ENCODE results near the gene ARHGAP26.

ARHGAP26 gene

DNA sequence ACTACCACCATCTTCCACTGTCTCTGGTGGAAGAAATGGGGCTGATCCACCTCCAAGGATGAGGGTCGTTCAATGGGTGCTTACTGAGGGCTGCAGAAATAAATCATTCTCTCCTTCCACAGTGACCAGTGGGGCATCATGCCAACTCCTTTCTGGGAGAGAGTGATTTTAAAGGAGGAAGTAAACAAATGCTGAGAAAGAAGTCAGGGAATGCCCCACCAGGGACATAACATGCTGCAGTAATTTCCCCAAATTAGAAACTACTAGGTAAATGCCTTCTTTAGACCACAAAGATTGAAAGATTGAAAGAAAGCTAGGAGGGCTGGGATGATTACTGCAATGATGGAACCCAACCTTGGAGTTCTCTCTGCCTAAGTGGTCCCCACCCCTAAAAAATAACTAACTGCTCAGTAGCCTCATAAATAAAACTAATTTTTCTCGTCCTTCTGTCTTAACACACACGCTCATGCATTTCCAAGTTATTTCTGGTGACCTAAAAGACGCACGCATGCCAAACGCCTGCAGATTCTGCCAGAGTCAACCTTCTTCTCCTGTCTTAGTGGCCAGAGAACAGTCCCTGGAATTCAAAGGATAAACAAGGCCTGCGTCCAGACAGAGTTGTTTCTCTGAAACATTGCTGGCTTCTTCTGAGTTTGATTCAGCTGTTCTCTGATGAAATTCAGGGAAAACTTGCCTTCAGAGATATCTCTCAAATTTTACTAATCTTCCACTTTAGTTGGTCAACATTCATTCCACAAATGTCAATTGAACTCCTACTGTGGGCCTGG is 383.3 kb downstream of the ARHGAP26 start:
- no peak for DNase-seq

DNA sequence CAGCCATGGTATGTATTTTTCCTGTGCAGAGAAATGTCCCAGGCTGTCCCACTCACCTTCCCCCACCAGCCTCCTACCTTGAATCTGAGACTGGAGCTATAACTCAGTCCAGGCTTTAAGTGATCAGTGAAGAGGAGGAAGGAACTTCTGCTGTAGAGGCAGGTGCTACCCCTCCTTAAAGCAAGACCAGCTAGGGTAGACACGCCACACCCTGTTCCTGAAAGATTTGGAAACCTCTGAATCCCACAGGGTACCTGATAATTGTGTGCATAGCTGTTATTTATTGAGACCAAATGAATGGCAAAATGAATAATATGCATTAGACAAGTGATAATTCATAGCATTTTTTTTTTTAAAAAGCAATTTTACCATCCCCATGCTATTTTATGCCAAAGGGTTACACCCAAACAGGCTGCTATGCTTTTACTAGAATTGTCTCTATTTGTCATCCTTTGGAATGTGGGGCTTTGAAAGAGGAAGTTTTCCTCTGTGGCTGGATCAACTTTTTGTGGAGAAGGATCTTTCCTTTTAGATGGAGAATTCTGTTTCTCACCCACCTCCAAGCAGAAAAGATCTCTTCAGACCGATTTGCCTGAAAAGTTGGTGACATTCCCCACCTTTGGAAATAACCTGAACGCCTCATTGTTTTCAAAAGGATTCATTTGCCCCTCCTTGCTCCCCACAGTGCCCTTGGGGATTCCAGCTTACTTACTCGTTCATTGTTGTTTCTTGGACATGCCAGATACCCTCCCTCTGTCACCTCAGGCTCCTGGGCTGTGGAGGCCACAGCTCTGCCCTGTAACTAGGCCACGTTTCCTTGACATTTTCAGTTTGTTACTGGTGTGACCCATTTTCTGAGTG is 384.6 kb downstream of the ARHGAP26 start:
- DNase-seq: no peak

DNA sequence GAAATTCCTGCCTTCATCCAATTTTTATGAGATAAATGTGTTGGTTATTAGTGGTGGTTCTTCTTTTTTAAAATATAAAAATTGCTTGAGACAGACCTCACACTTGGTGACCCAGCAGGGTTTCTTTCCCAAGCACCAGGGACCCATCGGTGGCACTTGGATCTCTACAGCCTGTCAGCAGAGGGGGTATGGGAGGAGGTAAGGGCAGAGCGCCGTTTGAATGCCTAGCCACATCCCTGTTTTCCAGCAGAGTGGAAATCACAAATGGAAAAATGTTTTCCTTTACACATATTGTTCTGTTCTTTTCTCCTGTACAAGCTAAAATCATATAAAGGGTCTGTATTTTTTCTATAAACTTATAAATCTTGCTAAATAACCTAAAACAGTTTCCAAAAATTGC is 385.3 kb downstream of the ARHGAP26 start:
- DNase-seq: no peak

DNA sequence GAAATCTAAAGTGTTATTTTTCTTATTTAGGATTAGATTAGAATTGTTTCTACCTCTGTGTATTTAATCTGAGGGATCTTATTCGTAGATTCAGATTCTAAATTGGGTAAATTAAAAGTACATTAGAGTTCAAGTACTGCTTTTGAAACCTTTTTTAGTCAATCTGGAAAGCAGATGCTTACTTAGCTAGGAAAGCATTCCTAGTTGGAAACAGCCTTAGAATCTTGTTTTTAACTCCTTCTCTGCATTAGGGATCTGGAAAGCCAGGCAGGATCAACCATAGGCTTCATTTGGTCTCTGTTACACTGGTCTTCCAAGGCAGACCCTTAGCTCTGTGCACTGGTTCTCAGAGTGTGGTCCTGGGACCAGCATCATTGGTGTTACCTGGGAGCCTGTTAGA is 385.9 kb downstream of the ARHGAP26 start:
- DNase-seq: no peak

DNA sequence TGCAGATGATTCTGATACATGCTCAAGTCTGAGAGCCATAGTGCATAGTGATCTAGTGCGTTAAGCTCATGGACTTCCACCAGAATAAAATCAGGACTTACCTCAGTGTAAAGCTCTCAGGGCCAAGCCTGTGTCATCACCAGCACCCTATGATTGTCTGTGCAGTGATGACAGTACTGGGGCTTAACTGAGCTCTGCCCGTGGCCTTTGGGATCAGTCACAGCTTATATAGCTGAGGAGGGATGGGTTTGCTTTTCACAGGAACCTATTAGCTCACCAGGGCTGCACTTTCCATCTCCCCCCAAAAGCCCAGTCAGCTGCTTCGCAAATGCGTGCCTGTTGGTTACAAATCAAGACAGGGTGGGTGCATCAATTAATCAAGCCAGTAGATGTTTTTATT is 386.4 kb downstream of the ARHGAP26 start:
- DNase-seq: no peak

DNA sequence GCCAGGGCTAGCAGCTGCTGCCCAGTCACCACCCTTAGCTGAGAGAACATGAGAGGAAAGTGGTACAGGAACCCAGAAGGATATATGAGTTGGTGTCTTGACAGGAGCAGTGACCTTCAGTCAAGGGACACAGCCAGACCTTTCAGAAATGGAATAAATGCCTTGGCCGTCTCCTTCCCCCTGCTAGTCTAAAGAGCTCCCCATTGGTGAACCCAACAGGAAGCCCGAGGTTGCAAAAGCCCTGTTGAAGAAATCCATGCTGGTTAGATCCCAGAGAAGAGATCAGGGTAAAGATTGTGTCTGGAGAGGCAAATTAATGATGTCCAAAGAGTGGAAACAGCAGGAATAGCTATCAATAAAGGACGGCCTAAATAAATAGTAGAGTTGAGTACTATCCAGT is 388.9 kb downstream of the ARHGAP26 start:
- DNase-seq: no peak

DNA sequence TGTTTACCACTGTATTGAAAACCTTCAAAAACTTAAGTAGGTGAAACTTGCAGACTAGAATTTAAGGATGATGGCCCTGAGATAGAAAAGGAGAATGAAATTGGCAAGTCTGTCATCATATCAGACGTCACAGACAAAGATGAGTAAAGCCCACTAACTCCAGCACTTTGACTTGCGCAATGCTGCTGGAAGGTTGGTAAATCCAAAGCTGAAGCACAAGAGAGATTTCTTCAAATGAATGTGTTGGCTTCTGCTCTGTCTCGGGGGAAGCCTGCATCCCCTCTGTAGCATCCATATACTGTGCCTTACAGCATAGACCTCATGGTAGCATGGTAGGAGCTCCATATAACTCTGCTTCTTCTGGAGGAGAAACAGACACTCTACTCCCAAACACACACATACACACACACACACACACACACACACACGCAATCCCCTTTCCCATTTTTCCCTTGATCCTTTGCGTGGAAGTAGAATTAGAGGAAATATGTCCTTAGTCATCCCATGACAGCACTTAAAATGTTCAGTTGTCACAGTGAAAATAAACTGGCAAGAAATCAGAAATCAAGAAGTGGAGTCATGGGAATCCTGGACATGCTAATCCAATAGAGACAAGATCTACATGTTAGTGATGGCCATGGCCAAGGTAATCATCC is 391.8 kb downstream of the ARHGAP26 start:
- no peak for DNase-seq

DNA sequence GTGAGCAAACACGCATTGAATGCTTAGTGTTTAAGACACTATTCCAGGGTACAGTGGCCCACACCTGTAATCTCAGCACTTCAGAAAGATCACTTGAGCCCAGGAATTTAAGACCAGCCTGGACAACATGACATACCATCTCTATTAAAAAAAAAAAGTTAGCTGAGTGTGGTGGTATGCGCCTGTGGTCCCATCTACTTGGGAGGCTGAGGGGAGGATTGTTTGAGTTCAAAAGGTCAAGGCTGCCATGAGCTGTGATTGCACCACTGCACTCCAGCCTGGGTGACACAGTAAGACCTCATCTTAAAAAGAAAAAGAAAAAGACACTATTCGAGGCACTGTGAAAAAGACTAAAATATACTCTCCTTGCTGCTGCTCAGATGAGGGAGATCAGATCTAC is 392.6 kb downstream of the ARHGAP26 start:
- no peak for DNase-seq

DNA sequence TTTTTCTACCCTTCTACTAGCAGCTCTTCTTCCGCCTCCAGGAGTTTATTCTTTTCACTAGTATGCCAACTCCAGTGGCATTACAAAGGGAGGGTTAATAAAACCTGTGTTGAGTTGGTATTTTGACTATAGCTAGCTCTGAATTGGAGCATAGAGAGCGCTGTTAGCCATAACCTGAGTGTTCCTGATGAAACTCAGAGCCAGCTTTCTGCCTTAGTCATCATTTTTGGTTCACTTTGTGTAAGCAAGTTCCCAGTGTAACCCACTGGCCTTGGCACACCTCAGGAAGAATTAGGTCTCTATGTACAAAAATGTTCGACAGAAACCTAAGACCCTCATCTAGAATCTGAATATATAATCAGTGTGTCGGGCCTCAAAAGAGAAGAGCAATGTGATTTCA is 394.4 kb downstream of the ARHGAP26 start:
- DNase-seq: no peak

DNA sequence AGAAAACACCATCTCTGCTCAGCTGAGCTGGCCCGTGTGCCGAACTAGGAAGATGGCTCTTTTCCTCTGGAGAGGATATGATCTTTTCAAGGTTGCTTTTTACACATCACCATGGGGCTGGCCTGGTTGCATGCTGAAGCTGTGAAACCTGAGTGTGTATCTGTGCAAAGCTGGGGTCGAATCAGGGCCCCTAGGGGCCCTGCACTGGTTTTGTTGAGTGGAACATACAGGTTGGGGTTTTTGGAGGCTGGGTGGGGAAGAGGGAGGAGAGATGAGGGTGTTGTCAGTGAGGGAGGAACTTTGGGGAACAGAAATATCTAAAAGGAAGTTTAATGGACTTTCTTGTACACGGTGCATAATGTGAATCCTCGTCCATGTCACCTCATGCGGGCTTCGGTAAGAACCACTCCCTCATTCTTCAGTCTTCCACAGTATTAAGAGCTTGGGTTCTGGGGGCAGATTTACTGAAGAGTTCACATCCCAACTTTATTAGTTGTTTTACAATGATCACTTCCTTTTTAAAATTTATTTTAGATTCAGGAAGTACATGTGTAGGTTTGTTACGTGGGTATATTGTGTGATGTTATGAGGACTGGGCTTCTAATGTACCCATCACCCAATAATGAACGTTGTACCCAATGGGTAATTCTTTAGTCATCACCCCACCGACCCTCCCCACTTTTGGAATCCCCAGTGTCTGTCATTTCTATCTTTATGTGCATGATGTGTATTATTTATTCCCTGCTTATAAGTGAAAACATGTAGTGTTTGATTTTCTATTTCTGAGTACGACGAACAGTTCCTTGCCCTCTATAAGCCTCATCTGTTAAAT is 395.1 kb downstream of the ARHGAP26 start:
- no peak for DNase-seq

DNA sequence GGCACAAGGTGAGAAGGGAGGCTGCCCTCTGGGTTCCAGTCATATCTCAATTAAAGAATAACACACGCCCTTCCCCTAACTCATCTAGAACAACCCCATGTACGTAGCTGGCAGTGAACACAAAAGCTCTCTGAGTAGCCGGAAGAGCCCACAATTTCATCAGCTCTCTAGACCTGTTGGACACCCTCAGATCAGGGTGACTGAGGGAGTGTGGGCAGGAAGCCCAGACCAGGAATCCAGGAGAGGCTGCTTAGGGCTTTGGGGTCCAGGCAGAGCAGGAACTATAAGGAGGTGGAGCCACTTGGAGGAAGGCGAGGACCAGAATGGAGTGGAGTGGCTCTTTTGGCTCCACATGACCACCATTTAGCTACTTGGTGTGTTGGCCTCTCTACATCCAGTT is 395.9 kb downstream of the ARHGAP26 start:
- DNase-seq: no peak

DNA sequence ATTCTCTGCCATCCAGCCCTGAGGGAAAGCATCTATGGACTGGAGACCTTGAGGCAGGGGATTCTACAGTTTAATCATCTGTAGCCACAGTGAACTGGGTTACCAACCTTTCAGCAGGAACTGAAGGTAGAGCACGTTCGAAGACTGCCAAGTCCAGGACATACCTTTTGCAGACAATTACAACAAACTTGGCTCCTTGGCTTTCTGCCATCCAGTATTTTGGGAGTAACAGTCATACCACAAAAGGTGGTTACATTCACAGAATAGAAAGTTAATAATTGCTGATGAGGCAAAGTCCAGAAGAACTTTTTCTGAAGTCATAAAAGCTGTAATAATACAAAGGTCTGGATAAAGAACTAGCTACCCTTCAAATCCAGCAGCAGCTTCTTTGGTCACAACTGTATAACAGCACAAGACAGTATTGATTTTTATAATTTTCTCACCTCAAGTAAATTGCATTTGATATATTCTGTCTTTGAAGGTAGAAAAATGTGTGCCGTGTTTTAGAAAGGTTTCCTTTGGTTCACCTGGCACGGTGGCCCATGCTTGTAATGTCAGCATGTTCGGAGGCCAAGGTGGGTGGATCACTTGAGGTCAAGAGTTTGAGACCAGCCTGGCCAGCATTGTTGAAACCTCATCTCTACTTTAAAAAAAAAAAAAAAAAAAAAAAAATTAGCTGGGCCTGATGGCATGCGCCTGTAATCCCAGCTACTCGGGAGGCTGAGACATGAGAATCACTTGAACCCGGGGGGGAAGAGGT is 396.7 kb downstream of the ARHGAP26 start:
- DNase-seq: no peak

DNA sequence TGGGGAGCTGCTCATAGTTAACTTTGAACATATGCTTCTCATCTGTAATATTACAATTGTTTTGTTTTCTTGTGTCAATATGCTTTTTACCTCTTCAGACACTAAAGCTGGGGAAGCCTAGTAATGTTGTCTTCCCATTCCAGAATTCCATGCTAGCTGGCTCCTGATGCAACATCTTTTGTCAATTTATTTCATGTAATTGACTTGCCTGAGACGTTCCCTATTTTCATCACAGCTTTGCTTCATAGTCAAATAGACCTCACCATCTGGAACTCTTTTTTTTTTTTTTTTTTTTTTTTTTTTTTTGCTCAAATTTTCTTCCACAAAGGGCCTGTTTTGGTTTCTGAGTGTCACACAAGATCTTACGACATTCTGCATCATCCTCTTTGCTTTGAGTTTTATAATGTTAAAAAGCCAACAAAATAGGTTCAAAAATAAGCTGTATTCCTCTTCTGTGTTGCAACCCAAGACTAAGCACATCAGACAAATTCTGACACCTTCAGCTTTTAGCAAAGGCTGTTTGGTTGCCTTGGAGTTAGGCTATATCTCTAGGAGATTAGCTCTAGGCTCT is 398.1 kb downstream of the ARHGAP26 start:
- DNase-seq: no peak

DNA sequence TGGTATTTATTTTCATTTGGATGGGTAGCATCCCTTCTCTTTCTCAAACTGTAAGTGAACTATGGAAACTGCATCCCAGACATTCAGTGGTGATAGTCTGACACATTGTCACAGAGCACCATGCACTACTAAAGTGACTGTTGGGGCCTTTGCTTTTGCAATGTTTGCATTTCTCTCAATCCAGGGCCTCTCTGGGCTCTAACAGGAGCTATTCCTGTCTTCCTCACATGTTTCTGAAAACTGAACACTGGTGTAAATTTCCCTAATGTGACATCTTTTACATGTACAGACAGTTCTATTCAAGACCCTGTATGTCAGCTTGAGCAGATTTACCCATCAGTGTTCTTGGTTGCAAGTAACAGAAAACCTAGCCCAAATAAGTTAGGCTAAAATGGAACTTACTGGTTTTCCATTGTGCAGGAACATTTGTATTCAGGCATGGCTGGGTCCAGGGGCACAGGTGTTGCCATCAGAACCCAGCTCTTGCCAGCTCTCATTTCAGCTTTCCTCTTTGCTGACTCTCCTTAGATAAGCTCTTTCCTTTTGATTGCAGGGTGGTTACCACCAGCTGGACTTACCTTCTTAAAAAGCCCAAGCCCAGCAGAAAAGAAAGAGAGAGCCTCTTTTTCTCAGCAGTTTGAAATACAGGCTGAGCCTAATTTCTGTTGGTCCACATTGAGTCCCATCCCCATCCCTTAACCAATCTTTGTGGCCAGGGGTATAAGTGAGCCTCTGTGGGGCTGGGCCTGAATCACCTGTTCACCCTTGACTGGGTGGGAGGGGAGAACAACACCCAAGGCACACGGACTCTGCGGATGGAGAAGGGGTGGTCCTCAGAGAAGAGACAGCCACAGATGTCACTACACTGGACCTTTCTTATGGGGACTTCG is 399.0 kb downstream of the ARHGAP26 start:
- no peak for DNase-seq

DNA sequence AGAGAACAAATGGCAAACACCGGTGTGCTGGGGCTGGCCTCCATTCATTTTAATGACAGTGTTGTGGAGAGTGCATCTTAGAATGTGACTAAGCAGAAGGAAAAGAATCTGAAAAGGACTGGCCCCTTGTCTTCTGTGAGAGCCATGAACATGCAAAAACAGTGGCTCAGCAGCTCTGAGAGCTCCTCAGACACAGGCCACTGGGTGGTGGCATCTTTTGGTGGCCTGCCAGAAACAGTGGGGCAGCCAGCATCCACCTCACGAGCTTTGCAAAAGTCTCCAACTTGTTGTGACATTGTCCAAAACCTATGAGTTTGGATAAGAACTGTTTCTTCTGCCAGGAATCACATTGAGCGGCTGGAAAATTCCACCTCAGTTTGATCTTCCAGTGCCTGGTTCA is 399.9 kb downstream of the ARHGAP26 start:
- no peak for DNase-seq

DNA sequence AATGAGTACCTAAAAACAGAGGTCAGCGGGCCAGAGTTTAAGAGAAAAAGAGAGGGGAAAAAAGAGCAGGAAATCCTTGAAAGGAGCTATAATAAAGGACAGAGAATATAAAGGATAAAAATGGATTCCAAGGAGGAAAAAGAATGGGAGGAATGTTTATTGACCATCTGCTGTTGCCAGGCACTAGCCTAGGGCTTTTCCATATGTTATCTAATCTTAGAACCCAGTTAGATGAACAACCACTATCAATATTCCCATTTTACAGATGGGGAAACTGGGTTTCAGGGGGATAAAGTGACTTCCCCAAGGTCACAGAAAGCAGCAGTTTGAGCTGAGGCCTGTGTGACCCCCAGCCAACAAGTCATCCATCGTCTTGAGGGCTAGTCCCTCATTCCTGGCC is 400.8 kb downstream of the ARHGAP26 start:
- no peak for DNase-seq

DNA sequence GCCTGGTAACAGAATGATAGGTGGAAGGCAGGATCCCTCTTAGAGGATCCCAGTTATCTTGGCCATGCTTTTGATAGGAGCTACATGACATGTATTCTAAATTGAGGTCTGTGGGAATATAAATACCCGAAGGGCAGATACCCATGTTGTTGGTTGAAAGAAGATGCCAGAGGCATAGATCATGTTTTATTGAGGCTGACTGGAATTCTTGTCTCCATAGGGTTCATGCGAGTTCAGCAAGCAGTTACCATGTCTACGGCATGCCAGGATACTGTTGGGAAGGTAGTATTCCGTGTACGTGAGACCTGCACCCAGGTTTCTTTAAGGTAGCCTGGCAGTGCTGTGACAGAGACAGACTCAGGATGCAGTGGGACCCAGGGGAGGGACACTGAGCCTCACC is 402.6 kb downstream of the ARHGAP26 start:
- no peak for DNase-seq

DNA sequence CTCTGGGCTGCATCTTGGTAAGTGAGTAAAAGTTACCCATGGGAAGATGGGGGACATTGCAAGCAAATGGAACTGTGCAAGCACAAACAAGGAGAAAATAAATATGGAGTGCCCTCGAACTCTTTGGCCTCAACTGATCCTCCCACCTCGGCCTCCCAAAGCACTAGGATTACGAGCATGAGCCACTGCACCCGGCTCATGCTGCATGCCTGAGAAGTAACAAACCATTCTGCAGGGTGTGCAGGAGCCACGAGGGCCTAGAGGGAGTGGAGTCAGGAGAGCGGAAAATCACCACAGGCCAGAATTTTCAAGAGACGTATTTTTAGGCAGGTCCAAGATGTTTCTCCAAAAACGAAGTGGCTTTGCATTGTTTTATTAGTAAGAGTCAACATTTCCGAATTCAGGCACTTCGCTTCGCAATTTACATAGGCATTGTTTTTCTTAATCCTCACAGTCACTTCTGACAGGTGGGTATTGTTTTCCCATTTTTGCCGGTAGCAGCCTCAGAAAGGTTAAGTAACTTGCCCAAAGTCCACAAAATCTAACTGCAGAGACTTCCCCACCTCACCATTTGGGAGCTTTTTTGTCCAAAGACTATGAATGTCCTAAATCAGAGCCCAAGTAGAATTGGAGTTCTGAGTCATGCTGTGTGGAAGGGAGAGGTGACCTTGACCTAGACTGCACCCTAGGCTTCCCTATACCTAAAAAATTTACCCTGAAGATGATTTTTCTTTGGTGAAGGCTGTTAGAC is 403.1 kb downstream of the ARHGAP26 start:
- DNase-seq: no peak

DNA sequence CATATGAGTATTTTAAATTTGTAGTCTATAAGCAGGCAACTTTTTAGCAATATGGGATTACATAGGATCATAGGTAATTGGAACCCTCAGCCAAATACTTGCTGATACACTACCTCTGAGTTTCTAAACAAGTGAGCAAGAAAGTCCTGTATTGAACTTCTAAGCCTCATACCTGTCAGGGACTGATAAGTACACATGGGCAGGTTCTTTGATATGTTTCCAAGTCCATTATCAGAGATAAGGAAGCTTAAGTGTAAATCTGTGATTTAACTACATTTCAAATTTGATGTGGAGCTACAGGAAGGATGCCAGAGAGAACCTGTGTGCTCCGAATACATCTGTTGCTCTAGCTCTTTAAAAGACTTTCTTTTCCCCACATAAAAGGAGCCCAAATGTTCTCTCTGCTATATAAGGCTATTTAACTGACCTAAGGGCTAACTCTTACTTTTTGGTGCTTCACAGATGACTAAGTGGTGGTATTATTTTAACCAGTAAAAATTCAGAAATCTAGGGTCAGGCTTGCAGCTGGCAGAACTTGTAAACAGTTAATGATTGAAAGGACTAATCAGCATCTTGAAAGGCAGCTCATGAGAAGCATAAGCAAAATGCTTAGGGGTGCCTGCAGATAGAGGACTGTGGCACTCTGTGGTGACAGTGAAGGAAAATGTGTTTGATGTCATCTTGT is 404.7 kb downstream of the ARHGAP26 start:
- no peak for DNase-seq
